Measurements from ENCODE around the gene BCAM.

The BCAM gene

DNA sequence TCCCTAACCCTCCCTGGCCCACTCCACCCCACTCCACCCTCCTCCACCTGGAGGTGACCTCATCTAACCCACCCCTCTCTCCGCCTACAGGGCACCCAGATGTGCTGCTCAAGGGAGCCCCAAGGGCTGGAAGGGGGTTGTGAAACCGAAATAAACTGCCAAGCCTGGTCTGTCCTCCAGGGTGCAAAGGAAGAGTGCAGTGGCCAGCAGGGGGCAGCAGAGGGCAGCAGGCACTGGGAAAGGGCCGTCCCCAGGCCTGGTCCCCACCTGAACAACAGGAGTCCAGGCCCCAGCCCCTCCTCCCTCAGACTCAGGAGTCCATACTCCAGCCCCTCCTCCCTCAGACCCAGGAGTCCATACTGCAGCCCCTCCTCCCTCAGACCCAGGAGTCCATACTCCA lies 8.4 kb upstream of the BCAM start (continued):
- no peak for TF ChIP-seq TSHZ1 (tag by site-specific recombination; IDR thresholded peaks at IDR 0.05; ENCODE audit: borderline replicate concordance)
- no peak for TF ChIP-seq ZNF23 (tag by site-specific recombination; IDR thresholded peaks at IDR 0.05; ENCODE audit: borderline replicate concordance)
- no peak for TF ChIP-seq ZNF112 (tag by site-specific recombination; IDR thresholded peaks at IDR 0.05)
- TF ChIP-seq ZNF837 (tag by site-specific recombination; IDR thresholded peaks at IDR 0.05): no peak
- TF ChIP-seq TCF7L2 (IDR thresholded peaks at IDR 0.05; ENCODE audit: borderline replicate concordance, low read depth, low read length): no peak
- no peak for TF ChIP-seq FEZF1 (tag by site-specific recombination; IDR thresholded peaks at IDR 0.05)
- TF ChIP-seq TRIM28 (IDR thresholded peaks at IDR 0.05; ENCODE audit: borderline replicate concordance, low read length): no peak
- no peak for TF ChIP-seq ZNF239 (tag by site-specific recombination; IDR thresholded peaks at IDR 0.05)
- TF ChIP-seq ZNF223 (tag by site-specific recombination; IDR thresholded peaks at IDR 0.05): no peak
- TF ChIP-seq, protein P1, sequence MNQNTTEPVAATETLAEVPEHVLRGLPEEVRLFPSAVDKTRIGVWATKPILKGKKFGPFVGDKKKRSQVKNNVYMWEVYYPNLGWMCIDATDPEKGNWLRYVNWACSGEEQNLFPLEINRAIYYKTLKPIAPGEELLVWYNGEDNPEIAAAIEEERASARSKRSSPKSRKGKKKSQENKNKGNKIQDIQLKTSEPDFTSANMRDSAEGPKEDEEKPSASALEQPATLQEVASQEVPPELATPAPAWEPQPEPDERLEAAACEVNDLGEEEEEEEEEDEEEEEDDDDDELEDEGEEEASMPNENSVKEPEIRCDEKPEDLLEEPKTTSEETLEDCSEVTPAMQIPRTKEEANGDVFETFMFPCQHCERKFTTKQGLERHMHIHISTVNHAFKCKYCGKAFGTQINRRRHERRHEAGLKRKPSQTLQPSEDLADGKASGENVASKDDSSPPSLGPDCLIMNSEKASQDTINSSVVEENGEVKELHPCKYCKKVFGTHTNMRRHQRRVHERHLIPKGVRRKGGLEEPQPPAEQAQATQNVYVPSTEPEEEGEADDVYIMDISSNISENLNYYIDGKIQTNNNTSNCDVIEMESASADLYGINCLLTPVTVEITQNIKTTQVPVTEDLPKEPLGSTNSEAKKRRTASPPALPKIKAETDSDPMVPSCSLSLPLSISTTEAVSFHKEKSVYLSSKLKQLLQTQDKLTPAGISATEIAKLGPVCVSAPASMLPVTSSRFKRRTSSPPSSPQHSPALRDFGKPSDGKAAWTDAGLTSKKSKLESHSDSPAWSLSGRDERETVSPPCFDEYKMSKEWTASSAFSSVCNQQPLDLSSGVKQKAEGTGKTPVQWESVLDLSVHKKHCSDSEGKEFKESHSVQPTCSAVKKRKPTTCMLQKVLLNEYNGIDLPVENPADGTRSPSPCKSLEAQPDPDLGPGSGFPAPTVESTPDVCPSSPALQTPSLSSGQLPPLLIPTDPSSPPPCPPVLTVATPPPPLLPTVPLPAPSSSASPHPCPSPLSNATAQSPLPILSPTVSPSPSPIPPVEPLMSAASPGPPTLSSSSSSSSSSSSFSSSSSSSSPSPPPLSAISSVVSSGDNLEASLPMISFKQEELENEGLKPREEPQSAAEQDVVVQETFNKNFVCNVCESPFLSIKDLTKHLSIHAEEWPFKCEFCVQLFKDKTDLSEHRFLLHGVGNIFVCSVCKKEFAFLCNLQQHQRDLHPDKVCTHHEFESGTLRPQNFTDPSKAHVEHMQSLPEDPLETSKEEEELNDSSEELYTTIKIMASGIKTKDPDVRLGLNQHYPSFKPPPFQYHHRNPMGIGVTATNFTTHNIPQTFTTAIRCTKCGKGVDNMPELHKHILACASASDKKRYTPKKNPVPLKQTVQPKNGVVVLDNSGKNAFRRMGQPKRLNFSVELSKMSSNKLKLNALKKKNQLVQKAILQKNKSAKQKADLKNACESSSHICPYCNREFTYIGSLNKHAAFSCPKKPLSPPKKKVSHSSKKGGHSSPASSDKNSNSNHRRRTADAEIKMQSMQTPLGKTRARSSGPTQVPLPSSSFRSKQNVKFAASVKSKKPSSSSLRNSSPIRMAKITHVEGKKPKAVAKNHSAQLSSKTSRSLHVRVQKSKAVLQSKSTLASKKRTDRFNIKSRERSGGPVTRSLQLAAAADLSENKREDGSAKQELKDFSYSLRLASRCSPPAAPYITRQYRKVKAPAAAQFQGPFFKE (tag by site-specific recombination; IDR thresholded peaks at IDR 0.05; ENCODE audit: borderline replicate concordance): no peak
- TF ChIP-seq ZNF747 (tag by site-specific recombination; IDR thresholded peaks at IDR 0.05): no peak
- TF ChIP-seq, protein P2, sequence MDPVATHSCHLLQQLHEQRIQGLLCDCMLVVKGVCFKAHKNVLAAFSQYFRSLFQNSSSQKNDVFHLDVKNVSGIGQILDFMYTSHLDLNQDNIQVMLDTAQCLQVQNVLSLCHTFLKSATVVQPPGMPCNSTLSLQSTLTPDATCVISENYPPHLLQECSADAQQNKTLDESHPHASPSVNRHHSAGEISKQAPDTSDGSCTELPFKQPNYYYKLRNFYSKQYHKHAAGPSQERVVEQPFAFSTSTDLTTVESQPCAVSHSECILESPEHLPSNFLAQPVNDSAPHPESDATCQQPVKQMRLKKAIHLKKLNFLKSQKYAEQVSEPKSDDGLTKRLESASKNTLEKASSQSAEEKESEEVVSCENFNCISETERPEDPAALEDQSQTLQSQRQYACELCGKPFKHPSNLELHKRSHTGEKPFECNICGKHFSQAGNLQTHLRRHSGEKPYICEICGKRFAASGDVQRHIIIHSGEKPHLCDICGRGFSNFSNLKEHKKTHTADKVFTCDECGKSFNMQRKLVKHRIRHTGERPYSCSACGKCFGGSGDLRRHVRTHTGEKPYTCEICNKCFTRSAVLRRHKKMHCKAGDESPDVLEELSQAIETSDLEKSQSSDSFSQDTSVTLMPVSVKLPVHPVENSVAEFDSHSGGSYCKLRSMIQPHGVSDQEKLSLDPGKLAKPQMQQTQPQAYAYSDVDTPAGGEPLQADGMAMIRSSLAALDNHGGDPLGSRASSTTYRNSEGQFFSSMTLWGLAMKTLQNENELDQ (tag by site-specific recombination; IDR thresholded peaks at IDR 0.05; ENCODE audit: low read depth): no peak
- no peak for TF ChIP-seq ZNF549 (tag by site-specific recombination; IDR thresholded peaks at IDR 0.05)
- no peak for TF ChIP-seq ZNF48 (tag by site-specific recombination; IDR thresholded peaks at IDR 0.05)
- TF ChIP-seq OSR2 (tag by site-specific recombination; IDR thresholded peaks at IDR 0.05): no peak
- TF ChIP-seq BCL11B (tag by site-specific recombination; IDR thresholded peaks at IDR 0.05; ENCODE audit: low read depth): 0 out of 2 replicates have a peak, but pooled peaks have one; percentile 24
- TF ChIP-seq ZNF701 (tag by site-specific recombination; IDR thresholded peaks at IDR 0.05): no peak
- TF ChIP-seq ZXDB (tag by site-specific recombination; IDR thresholded peaks at IDR 0.05): 0 out of 2 replicates have a peak, but pooled peaks have one; percentile 11
- no peak for TF ChIP-seq ZNF221 (tag by site-specific recombination; IDR thresholded peaks at IDR 0.05; ENCODE audit: borderline replicate concordance)
- no peak for TF ChIP-seq ZNF645 (tag by site-specific recombination; IDR thresholded peaks at IDR 0.05)
- TF ChIP-seq YY1 (tag by site-specific recombination; IDR thresholded peaks at IDR 0.05): no peak
- no peak for TF ChIP-seq ZNF785 (tag by site-specific recombination; IDR thresholded peaks at IDR 0.05)
- TF ChIP-seq PRDM4 (tag by site-specific recombination; IDR thresholded peaks at IDR 0.05): peak; percentile 75

Measured in HEK293 (cell line).